Transverse colon (tissue), 3 donors: ENCODE data around the gene HDAC4.

Experiments
- CTCF ChIP-seq, 5 experiments: fragments of 200-600 bp in 3 of 5; fragments of 450-650 bp in 2 of 5; sonication (generic) in 3 of 5; IDR thresholded peaks; 1 replicate in 2 of 5; 2 replicates in 3 of 5; pipeline ENCODE4 v1.5.1; 2016 to 2017; ENCODE audit warnings: antibody characterized with exemption in 5 of 5, inconsistent platforms in 3 of 5, mild to moderate bottlenecking in 2 of 5, moderate library complexity in 1 of 5
- EP300 ChIP-seq: sonication (generic); formaldehyde crosslinking; IDR thresholded peaks from one replicate; pipeline ENCODE4 v1.6.1; 2017; ENCODE audit warnings: antibody characterized with exemption, low read depth
- POLR2A ChIP-seq: fragments of 450-650 bp; IDR thresholded peaks from one replicate; pipeline ENCODE4 v1.6.1; 2016; ENCODE audit warnings: antibody characterized with exemption, mild to moderate bottlenecking, moderate library complexity

GRCh38 chr2:239305771-239306170, 95.0 kb downstream of the HDAC4 start:
- TF ChIP-seq CTCF (IDR thresholded peaks at IDR 0.05) (no peak), POLR2A (no peak), EP300 (no peak)
